K562 (cell line): Measurements from ENCODE around the gene CHCHD5. TPM values are rescaled to one million over a fixed set of nuclear protein-coding genes. Genes with fewer than 3 reads are reported as not detected.
A peak's percentile ranks its signal among the peaks of the same experiment; 100 is the strongest.

Source experiments
- ATAC-seq: fragments of 200-7000 bp; cut with Tn5 transposase; 3 replicates; pipeline ENCODE4 v1.9.1; 2020; ENCODE audit warnings: moderate library complexity
- BruUV-seq: library from RNA; stranded (reverse); fragments of 400-500 nt; replicated peaks from 2 replicates; lab custom pipeline; 2021; lab: Mats Ljungman, UMichigan
- CTCF ChIA-PET: fragments of 300-600 bp; formaldehyde crosslinking; extraction: SDS; loops from one replicate; lab custom pipeline; 2021; ENCODE audit warnings: low intra/inter-chr PET ratio; lab: Yijun Ruan, JAX
- POLR2A ChIA-PET: fragments of 300-600, 350-650 bp; sonication (Branson Sonifier 250); formaldehyde crosslinking; extraction: SDS; loops from one replicate; lab custom pipeline; 2021; ENCODE audit warnings: antibody characterized with exemption, inconsistent platforms; lab: Yijun Ruan, JAX
- DNase-seq, 4 experiments: peaks; one replicate each; pipeline versions ENCODE4 v3.0.0 to v3.0.0-alpha.2; 2011 to 2018; ENCODE audit warnings: low spot score in 3 of 4, mixed read lengths in 3 of 4; ENCODE audit errors: extremely low read depth in 1 of 4
- FAIRE-seq: peaks from 2 replicates; lab custom pipeline; 2011; peaks lifted over from hg19 to GRCh38; lab: Jason Lieb, UNC
- H2AFZ ChIP-seq: 2 replicates; pipeline ENCODE4 v1.6.0; 2011; ENCODE audit warnings: low read depth, low read length, control low read depth, inconsistent platforms
- H3K27ac ChIP-seq: fragments of 200-600 bp; 3 replicates; pipeline ENCODE4 v1.8.0; 2011; ENCODE audit warnings: low read depth, mild to moderate bottlenecking, control low read depth, inconsistent platforms, low read length, moderate library complexity, mixed read lengths; ENCODE audit errors: extremely low read depth
- H3K27me3 ChIP-seq, 2 experiments: fragments of 300-600 bp in 1 of 2; 2 replicates in 1 of 2; 3 replicates in 1 of 2; pipeline versions ENCODE4 v1.6.0 to v1.8.0; 2011; ENCODE audit warnings: inconsistent platforms in 2 of 2, low read length in 2 of 2, mild to moderate bottlenecking in 1 of 2, mixed read lengths in 1 of 2, moderate library complexity in 1 of 2; ENCODE audit not compliant: control insufficient read depth in 2 of 2, insufficient read depth in 2 of 2
- H3K36me3 ChIP-seq: fragments of 300-600 bp; 3 replicates; pipeline ENCODE4 v1.8.0; 2011; ENCODE audit warnings: mild to moderate bottlenecking, low read length, inconsistent platforms; ENCODE audit not compliant: control insufficient read depth, insufficient read depth
- H3K4me1 ChIP-seq, 2 experiments: fragments of 200-600 bp in 1 of 2; replicated peaks in 1 of 2; 2 replicates in 1 of 2; 3 replicates in 1 of 2; pipeline versions ENCODE4 v1.5.1 to v1.8.0; 2011; ENCODE audit warnings: inconsistent platforms in 2 of 2, low read length in 2 of 2, mild to moderate bottlenecking in 1 of 2, mixed read lengths in 1 of 2, moderate library complexity in 1 of 2; ENCODE audit not compliant: control insufficient read depth in 2 of 2, insufficient read depth in 2 of 2
- H3K4me2 ChIP-seq: 2 replicates; pipeline ENCODE4 v1.6.1; 2011; ENCODE audit warnings: low read length, control low read depth, inconsistent platforms, mixed read lengths; ENCODE audit not compliant: insufficient read depth
- H3K4me3 ChIP-seq: fragments of 200-600 bp; sonication (generic), shearing (Covaris generic); 2 replicates; pipeline ENCODE4 v1.5.1; 2016; ENCODE audit warnings: control low read depth, inconsistent platforms
- H3K79me2 ChIP-seq: fragments of 200-600 bp; 3 replicates; pipeline ENCODE4 v1.8.0; 2011; ENCODE audit warnings: low read length, inconsistent platforms; ENCODE audit not compliant: control insufficient read depth, insufficient read depth
- H3K9ac ChIP-seq, 2 experiments: 2 replicates each; pipeline versions ENCODE4 v1.6.0 to v1.6.1; 2011; ENCODE audit warnings: low read depth in 2 of 2, low read length in 2 of 2, control low read depth in 1 of 2, inconsistent platforms in 1 of 2, mild to moderate bottlenecking in 1 of 2, mixed read lengths in 1 of 2; ENCODE audit not compliant: insufficient read depth in 1 of 2
- H3K9me1 ChIP-seq: one replicate; pipeline ENCODE4 v1.6.0; 2011; ENCODE audit warnings: inconsistent platforms, mild to moderate bottlenecking, low read length, moderate library complexity; ENCODE audit not compliant: control insufficient read depth, insufficient read depth
- H3K9me3 ChIP-seq: replicated peaks from 2 replicates; pipeline ENCODE4 v1.5.1; 2011; ENCODE audit warnings: low read depth, low read length, inconsistent platforms; ENCODE audit not compliant: control insufficient read depth, insufficient read depth
- H4K20me1 ChIP-seq: replicated peaks from 2 replicates; pipeline ENCODE4 v1.6.1; 2011; ENCODE audit warnings: low read length, inconsistent platforms, mixed read lengths; ENCODE audit not compliant: control insufficient read depth, insufficient read depth
- BRD4 ChIP-seq: fragments of 200-600 bp; sonication (generic); IDR thresholded peaks from 2 replicates; pipeline ENCODE4 v1.6.1; 2017; ENCODE audit warnings: inconsistent platforms
- CBX8 ChIP-seq: fragments of 200-600 bp; sonication (generic); IDR thresholded peaks from 2 replicates; pipeline ENCODE4 v1.6.1; 2012; ENCODE audit warnings: borderline replicate concordance, mixed run types, low read depth, mild to moderate bottlenecking, moderate library complexity, mixed read lengths, low read length, control low read depth, inconsistent platforms; ENCODE audit not compliant: poor library complexity, severe bottlenecking; ENCODE audit errors: extremely low read depth
- DDX20 ChIP-seq: fragments of 450-650 bp; IDR thresholded peaks from 2 replicates; pipeline ENCODE4 v1.6.1; 2016; ENCODE audit warnings: missing genetic modification characterization, low read depth, mild to moderate bottlenecking, missing compliant biosample characterization, moderate library complexity
- DIDO1 ChIP-seq: fragments of 450-650 bp; IDR thresholded peaks from 2 replicates; pipeline ENCODE4 v1.6.1; 2016; ENCODE audit warnings: low read depth, missing biosample characterization, missing genetic modification characterization
- FOXJ3 ChIP-seq: sonication (generic); formaldehyde crosslinking; IDR thresholded peaks from 2 replicates; pipeline ENCODE4 v1.4.0; 2020; ENCODE audit warnings: mild to moderate bottlenecking, missing genetic modification reagents
- GATAD2A ChIP-seq: fragments of 450-650 bp; IDR thresholded peaks from 2 replicates; pipeline ENCODE4 v1.6.1; 2017
- HEY1 ChIP-seq: fragments of 250-450 bp; sonication (Bioruptor Pico); IDR thresholded peaks from 2 replicates; pipeline ENCODE4 v1.5.0; 2020; ENCODE audit warnings: mild to moderate bottlenecking, moderate library complexity, borderline replicate concordance
- HLTF ChIP-seq: fragments of 450-650 bp; IDR thresholded peaks from 2 replicates; pipeline ENCODE4 v1.6.1; 2016
- KLF1 ChIP-seq: fragments of 450-650 bp; IDR thresholded peaks from 2 replicates; pipeline ENCODE4 v1.6.1; 2016; ENCODE audit warnings: missing genetic modification characterization, missing compliant biosample characterization
- PCBP2 ChIP-seq: fragments of 200-400 bp; formaldehyde crosslinking; IDR thresholded peaks from 2 replicates; pipeline ENCODE4 v1.6.1; 2018; ENCODE audit warnings: low read length, low read depth, mild to moderate bottlenecking, moderate library complexity; ENCODE audit not compliant: poor library complexity, severe bottlenecking
- RFX1 ChIP-seq: fragments of 450-650 bp; IDR thresholded peaks from 2 replicates; pipeline ENCODE4 v1.6.1; 2016; ENCODE audit warnings: mild to moderate bottlenecking, moderate library complexity
- SMARCC2 ChIP-seq: fragments of 450-650 bp; IDR thresholded peaks from 2 replicates; pipeline ENCODE4 v1.6.1; 2017; ENCODE audit warnings: antibody characterized with exemption, moderate library complexity, mild to moderate bottlenecking, low read depth
- TCF7L2 ChIP-seq: fragments of 150-350 bp; IDR thresholded peaks from 2 replicates; pipeline ENCODE4 v1.6.1; 2016; ENCODE audit warnings: low read depth, mild to moderate bottlenecking, low read length, moderate library complexity
- ZNF561 ChIP-seq: fragments of 450-650 bp; formaldehyde crosslinking; conservative IDR thresholded peaks from 2 replicates; pipeline ENCODE4 v1.4.0; 2020; ENCODE audit warnings: mild to moderate bottlenecking, moderate library complexity
- ZNF717 ChIP-seq: fragments of 250-450 bp; sonication (Bioruptor Pico); IDR thresholded peaks from 2 replicates; pipeline ENCODE4 v1.5.0; 2021
- ZSCAN32 ChIP-seq: fragments of 450-650 bp; formaldehyde crosslinking; IDR thresholded peaks from 2 replicates; pipeline ENCODE4 v1.4.0; 2020; ENCODE audit warnings: mild to moderate bottlenecking, moderate library complexity
- WGBS: fragments of 100-300 bp; shearing (Covaris generic); methylation state at CpG from one replicate; pipeline ENCODE4 v1.1.6; 2016; ENCODE audit warnings: low coverage, mixed read lengths; ENCODE audit not compliant: insufficient coverage; ENCODE audit errors: missing lambda C conversion rate; 5-methylcytosine and 5-hydroxymethylcytosine counted together
- in situ Hi-C: fragments of 300-500 bp; cut with MboI; formaldehyde crosslinking; loops from 4 replicates; pipeline ENCODE4 v1.15.0; 2018; ENCODE audit warnings: inconsistent platforms, mixed read lengths
- intact Hi-C: fragments of 100-400 bp; cut with micrococcal nuclease; formaldehyde crosslinking; loops from 2 replicates; pipeline ENCODE4 v1.14.2; 2022
- polyA plus RNA-seq, 8 experiments: library from polyadenylated mRNA; depleted of rRNA in 4 of 8; stranded (reverse) in 5 of 8; unstranded in 3 of 8; fragments of >200 nt; fragmentation: Nextera tagmentation in 2 of 8; fragmentation: Illumina TruSeq in 1 of 8; extraction: Ambion mirVana in 2 of 8; extraction: Trizol in 1 of 8; gene quantifications; 2 replicates each; pipeline versions ENCODE4 v1.2.1 to v1.2.3, GENCODE V29; 2011 to 2014; ENCODE audit warnings: inconsistent platforms in 1 of 8, missing spikeins in 1 of 8
- total RNA-seq, 7 experiments: library from RNA; depleted of rRNA in 6 of 7; stranded (reverse); fragments of >200 nt in 6 of 7; fragmentation: Illumina TruSeq in 2 of 7; extraction: Trizol in 2 of 7; gene quantifications; 2 replicates each; pipeline versions ENCODE4 v1.2.1 to v1.2.3, GENCODE V29; 2011 to 2021; ENCODE audit warnings: low replicate concordance in 1 of 7
- TF ChIP-seq, protein P1 (sequence below): conservative IDR thresholded peaks from 2 replicates; pipeline ENCODE4 v1.6.1; 2011; ENCODE audit warnings: low read depth, mild to moderate bottlenecking, low read length; ENCODE audit not compliant: control insufficient read depth
- TF ChIP-seq, protein P2 (sequence below): sonication (generic); formaldehyde crosslinking; IDR thresholded peaks from 2 replicates; pipeline ENCODE4 v1.8.1; 2023; ENCODE audit warnings: mild to moderate bottlenecking, missing genetic modification reagents
- TF ChIP-seq, protein P3 (sequence below), 2 experiments: IDR thresholded peaks; 2 replicates each; pipeline ENCODE4 v1.6.1; 2011; ENCODE audit warnings: borderline replicate concordance in 1 of 2, control low read depth in 1 of 2, low read depth in 1 of 2, low read length in 1 of 2, mild to moderate bottlenecking in 1 of 2, mixed read lengths in 1 of 2, moderate library complexity in 1 of 2; ENCODE audit not compliant: insufficient read depth in 1 of 2, insufficient read length in 1 of 2, poor library complexity in 1 of 2, severe bottlenecking in 1 of 2; ENCODE audit errors: extremely low read depth in 1 of 2
- TF ChIP-seq, protein P4 (sequence below): fragments of 250-450 bp; sonication (Bioruptor Pico); IDR thresholded peaks from 2 replicates; pipeline ENCODE4 v1.8.0; 2021; ENCODE audit warnings: moderate library complexity, mild to moderate bottlenecking, inconsistent platforms

Gene CHCHD5
- total and polyA plus RNA-seq, 9 of the 15 experiments (the other 6 are each of a cell fraction or from before 2014, with no cell fraction given): 7.4 to 79.3 (median 33.4) TPM

DNA sequence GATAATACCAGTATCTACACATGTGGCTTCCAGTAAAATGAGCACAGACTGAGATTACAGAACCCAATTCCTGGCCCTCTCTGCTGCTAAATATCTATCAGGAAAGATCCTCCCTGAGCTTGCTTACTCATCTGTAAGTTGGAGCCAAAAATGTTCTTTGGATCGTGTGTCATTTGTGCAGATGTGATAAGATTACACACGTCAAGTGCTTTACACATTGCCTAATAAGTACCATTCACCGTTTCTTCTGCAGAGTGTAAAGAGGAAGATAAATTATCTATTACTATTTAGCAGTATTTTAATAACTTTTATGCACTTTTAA, 38.1 kb downstream of the CHCHD5 start:
- POLR2A ChIA-PET: interaction anchor here (2.4 kb wide), 1 partner anchor 105 kb away, joined by 9 read pairs; no protein-coding TSS in a partner anchor
- WGBS: 0% methylated on average over 3 of the region's 3 CpGs
- peak in 1 of 4 experiments; percentile 58 for DNase-seq
- Histone ChIP-seq H3K9me1 (no peaks in the 10 kb centered on the region), H3K27ac (no peak overlapping the region), H3K9ac (peak overlapping the region in 1 of 2 experiments; percentile 54; a peak in 1 of 4 replicates), H4K20me1 (no peaks in the 10 kb centered on the region), H3K4me1 (peaks cover 6 to 27% of the 10 kb centered on the region in 2 experiments; a peak in 4 of 5 replicates), H3K36me3 (no peaks in the 10 kb centered on the region), H3K4me2 (no peak overlapping the region), H3K79me2 (no peaks in the 10 kb centered on the region), H3K9me3 (no peaks in the 10 kb centered on the region), H3K27me3 (no peaks in the 10 kb centered on the region), H3K4me3 (no peak overlapping the region), H2AFZ (no peak overlapping the region)
- CTCF ChIA-PET: no interaction called here
- in situ Hi-C loops: loop anchor here (25.0 kb wide), 1 partner anchor 265 kb away; no protein-coding TSS in a partner anchor
- no peak for FAIRE-seq
- intact Hi-C loops: loop anchor here (5.0 kb wide), 1 partner anchor 320 kb away; no protein-coding TSS in a partner anchor
- no TSS peak for BruUV-seq
- no peak for ATAC-seq
- no peak for TF ChIP-seq DIDO1 (tag)
- TF ChIP-seq ZSCAN32 (CRISPR knock-in tag): no peak
- no peak for TF ChIP-seq GATAD2A
- no peak for TF ChIP-seq KLF1 (tag)
- TF ChIP-seq DDX20 (tag): no peak
- no peak for TF ChIP-seq PCBP2
- no peak for TF ChIP-seq FOXJ3
- TF ChIP-seq TCF7L2: no peak
- TF ChIP-seq HLTF: no peak
- TF ChIP-seq ZNF717 (CRISPR knock-in tag): no peak
- TF ChIP-seq HEY1 (CRISPR knock-in tag): no peak
- TF ChIP-seq, protein P1, sequence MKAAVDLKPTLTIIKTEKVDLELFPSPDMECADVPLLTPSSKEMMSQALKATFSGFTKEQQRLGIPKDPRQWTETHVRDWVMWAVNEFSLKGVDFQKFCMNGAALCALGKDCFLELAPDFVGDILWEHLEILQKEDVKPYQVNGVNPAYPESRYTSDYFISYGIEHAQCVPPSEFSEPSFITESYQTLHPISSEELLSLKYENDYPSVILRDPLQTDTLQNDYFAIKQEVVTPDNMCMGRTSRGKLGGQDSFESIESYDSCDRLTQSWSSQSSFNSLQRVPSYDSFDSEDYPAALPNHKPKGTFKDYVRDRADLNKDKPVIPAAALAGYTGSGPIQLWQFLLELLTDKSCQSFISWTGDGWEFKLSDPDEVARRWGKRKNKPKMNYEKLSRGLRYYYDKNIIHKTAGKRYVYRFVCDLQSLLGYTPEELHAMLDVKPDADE: no peak
- TF ChIP-seq RFX1: no peak
- no peak for TF ChIP-seq CBX8
- TF ChIP-seq, protein P2, sequence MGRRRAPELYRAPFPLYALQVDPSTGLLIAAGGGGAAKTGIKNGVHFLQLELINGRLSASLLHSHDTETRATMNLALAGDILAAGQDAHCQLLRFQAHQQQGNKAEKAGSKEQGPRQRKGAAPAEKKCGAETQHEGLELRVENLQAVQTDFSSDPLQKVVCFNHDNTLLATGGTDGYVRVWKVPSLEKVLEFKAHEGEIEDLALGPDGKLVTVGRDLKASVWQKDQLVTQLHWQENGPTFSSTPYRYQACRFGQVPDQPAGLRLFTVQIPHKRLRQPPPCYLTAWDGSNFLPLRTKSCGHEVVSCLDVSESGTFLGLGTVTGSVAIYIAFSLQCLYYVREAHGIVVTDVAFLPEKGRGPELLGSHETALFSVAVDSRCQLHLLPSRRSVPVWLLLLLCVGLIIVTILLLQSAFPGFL (CRISPR knock-in tag): no peak
- TF ChIP-seq ZNF561 (CRISPR knock-in tag): no peak
- TF ChIP-seq SMARCC2: no peak
- TF ChIP-seq, protein P3, sequence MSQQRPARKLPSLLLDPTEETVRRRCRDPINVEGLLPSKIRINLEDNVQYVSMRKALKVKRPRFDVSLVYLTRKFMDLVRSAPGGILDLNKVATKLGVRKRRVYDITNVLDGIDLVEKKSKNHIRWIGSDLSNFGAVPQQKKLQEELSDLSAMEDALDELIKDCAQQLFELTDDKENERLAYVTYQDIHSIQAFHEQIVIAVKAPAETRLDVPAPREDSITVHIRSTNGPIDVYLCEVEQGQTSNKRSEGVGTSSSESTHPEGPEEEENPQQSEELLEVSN (IDR thresholded peaks at IDR 0.05; ENCODE audit: borderline replicate concordance in 1 of 2, extremely low read depth in 1 of 2, insufficient read depth in 1 of 2, insufficient read length in 1 of 2, low read depth in 1 of 2, low read length in 1 of 2, poor library complexity in 1 of 2, severe bottlenecking in 1 of 2): no peak
- TF ChIP-seq BRD4: no peak
- TF ChIP-seq, protein P4, sequence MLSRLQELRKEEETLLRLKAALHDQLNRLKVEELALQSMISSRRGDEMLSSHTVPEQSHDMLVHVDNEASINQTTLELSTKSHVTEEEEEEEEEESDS (CRISPR knock-in tag): no peak
